HG03442 (cell line): ENCODE data around the gene CIAO3.

Experiments
- ATAC-seq: cut with Tn5 transposase; IDR thresholded peaks from one replicate; pipeline ENCODE4 v1.9.1; 2021; ENCODE audit warnings: mild to moderate bottlenecking, moderate library complexity; ENCODE audit not compliant: unreplicated experiment

CIAO3 gene

GRCh38 chr16:736936-737481, 3.8 kb downstream of the CIAO3 start:
- no peak for ATAC-seq

GRCh38 chr16:735982-736453, 4.8 kb downstream of the CIAO3 start:
- no peak for ATAC-seq

GRCh38 chr16:734981-735881, 5.6 kb downstream of the CIAO3 start:
- no peak for ATAC-seq

GRCh38 chr16:734208-734980, 6.4 kb downstream of the CIAO3 start:
- no peak for ATAC-seq

- no peak for ATAC-seq
These were observed 7.2 kb downstream of the CIAO3 start for GRCh38 chr16:733382-734207.

GRCh38 chr16:732936-733335, 7.9 kb downstream of the CIAO3 start:
- no peak for ATAC-seq

GRCh38 chr16:732332-732731, 8.5 kb downstream of the CIAO3 start:
- ATAC-seq = no peak

GRCh38 chr16:730666-731509, 9.9 kb downstream of the CIAO3 start:
- no peak for ATAC-seq

- no peak for ATAC-seq
These were observed 10.8 kb downstream of the CIAO3 start for GRCh38 chr16:729768-730665.

- ATAC-seq = no peak
These were observed 11.7 kb downstream of the CIAO3 start for GRCh38 chr16:728890-729744.

GRCh38 chr16:728131-728889, 12.5 kb downstream of the CIAO3 start:
- no peak for ATAC-seq

GRCh38 chr16:727291-727977, 13.4 kb downstream of the CIAO3 start:
- no peak for ATAC-seq

- no peak for ATAC-seq
These were observed 14.1 kb downstream of the CIAO3 start, which contains the start of the genes CCDC78 and HAGHL for GRCh38 chr16:726438-727290. Gene CCDC78 (minus strand): TSS chr16:726443. CDS start chr16:726367, 76 bp downstream. Gene HAGHL (plus strand): TSS chr16:727106. CDS start chr16:727510, 404 bp downstream.

GRCh38 chr16:726188-726437, 14.7 kb downstream of the CIAO3 start:
- no peak for ATAC-seq

- ATAC-seq = no peak
These were observed 15.2 kb downstream of the CIAO3 start for GRCh38 chr16:725463-726187.
